ENCODE measurements around the gene MYOG. TPM values are rescaled to one million over a fixed set of nuclear protein-coding genes. Genes with fewer than 3 reads are reported as not detected.

The MYOG gene
- total RNA-seq, 3 donors from 2014 or later (not counting 1 experiment from before 2014, with no cell fraction given) = not detected

- Histone ChIP-seq H3K4me1 (ENCODE audit: control insufficient read depth, insufficient read depth, low read length) (no peaks in the 10 kb centered on the region), H3K27me3 (ENCODE audit: control insufficient read depth, insufficient read depth, low read length) (peaks cover 5% of the 10 kb centered on the region), H3K9me3 (ENCODE audit: control insufficient read depth, insufficient read depth, low read length) (no peaks in the 10 kb centered on the region), H3K36me3 (ENCODE audit: control insufficient read depth, insufficient read depth, low read length) (no peaks in the 10 kb centered on the region), H3K27ac (ENCODE audit: low read length) (no peak overlapping the region), H3K4me3 (ENCODE audit: low read length) (no peak overlapping the region)
- no peak for ATAC-seq
- Mint-ChIP-seq H3K27me3 (ENCODE audit: low read depth in 2 of 2) (peaks cover 25 to 29% of the 10 kb centered on the region in 2 donors), H3K36me3 (no peaks in the 10 kb centered on the region), H3K27ac (no peak overlapping the region), H3K4me3 (no peak overlapping the region), H3K4me1 (no peaks in the 10 kb centered on the region), H3K9me3 (no peaks in the 10 kb centered on the region)
- no peak for TF ChIP-seq CTCF (IDR thresholded peaks at IDR 0.05)
- intact Hi-C loops (cut with micrococcal nuclease) = no loop called here
- DNase-seq = no peak
- WGBS (ENCODE audit: insufficient coverage) = 84% methylated on average over 4 of the region's 4 CpGs
Observed at GRCh38 chr1:203113308-203113707, 27.5 kb upstream of the MYOG start.

DNA sequence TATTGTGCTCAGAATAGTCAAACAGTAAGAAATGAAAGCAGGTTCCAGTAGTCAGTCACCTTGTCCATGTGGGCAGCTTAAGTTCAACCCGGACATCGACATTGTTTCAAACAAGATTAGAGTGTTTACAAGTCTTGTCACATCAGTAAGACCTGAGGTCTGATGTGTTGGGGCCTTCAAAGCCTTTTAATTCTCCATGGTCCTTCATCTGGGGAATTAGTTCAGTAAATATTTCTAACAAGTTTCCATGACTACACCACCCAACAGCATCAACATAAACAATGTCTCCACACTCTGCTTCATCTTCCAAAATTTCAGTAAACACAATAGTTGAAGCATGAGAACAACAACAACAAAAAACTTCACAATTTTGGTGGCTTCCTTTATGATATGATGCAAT, 26.7 kb upstream of the MYOG start:
- Mint-ChIP-seq H3K36me3 (no peaks in the 10 kb centered on the region), H3K27ac (no peak overlapping the region), H3K27me3 (ENCODE audit: low read depth in 2 of 2) (peaks cover 26 to 28% of the 10 kb centered on the region in 2 donors), H3K4me3 (no peak overlapping the region), H3K9me3 (no peaks in the 10 kb centered on the region), H3K4me1 (no peaks in the 10 kb centered on the region)
- DNase-seq = no peak
- ATAC-seq = no peak
- no peak for TF ChIP-seq CTCF (IDR thresholded peaks at IDR 0.05)
- H3K27ac ChIP-seq (ENCODE audit: low read length) = no peak overlapping the region
- intact Hi-C loops (cut with micrococcal nuclease) = no loop called here
- H3K9me3 ChIP-seq (ENCODE audit: control insufficient read depth, insufficient read depth, low read length) = no peaks in the 10 kb centered on the region
- H3K36me3 ChIP-seq (ENCODE audit: control insufficient read depth, insufficient read depth, low read length) = no peaks in the 10 kb centered on the region
- H3K4me1 ChIP-seq (ENCODE audit: control insufficient read depth, insufficient read depth, low read length) = no peaks in the 10 kb centered on the region
- no peak overlapping the region for H3K4me3 ChIP-seq (ENCODE audit: low read length)
- WGBS (ENCODE audit: insufficient coverage) = 87% methylated on average over 2 of the region's 2 CpGs
- peaks cover 5% of the 10 kb centered on the region for H3K27me3 ChIP-seq (ENCODE audit: control insufficient read depth, insufficient read depth, low read length)

DNA sequence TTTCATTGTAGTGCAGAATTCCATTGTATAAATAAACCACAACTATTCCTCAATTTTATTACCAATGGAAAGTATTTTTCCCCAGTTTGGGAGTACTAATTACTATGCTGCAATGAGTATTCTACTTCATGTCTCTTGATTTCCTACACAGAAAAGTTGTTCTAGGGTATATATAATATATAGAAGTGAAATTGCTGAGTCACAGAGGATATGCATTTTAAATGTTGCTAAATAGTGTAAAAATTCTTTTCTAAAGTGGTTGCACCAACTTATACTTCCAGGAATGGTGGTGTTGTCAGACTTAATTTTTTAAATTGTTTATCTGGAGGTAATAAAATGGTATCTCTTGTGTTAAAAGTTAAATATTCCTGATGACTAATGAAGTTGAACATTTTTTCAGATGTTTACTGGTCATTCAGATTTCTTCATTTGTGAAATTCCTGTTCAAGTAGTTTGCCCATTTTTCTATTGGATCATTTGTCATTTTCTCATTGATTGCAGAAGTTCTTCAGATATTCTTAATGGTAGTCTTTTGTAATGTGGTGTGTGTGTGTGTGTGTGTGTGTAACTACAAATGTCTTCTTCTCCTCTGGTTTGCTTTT, 19.1 kb upstream of the MYOG start:
- ATAC-seq = no peak
- Mint-ChIP-seq H3K36me3 (peaks cover 7% of the 10 kb centered on the region), H3K27me3 (ENCODE audit: low read depth in 2 of 2) (peaks cover 25 to 53% of the 10 kb centered on the region in 2 donors), H3K9me3 (no peaks in the 10 kb centered on the region), H3K27ac (no peak overlapping the region), H3K4me1 (no peaks in the 10 kb centered on the region), H3K4me3 (no peak overlapping the region)
- no peak for DNase-seq
- Histone ChIP-seq H3K27me3 (ENCODE audit: control insufficient read depth, insufficient read depth, low read length) (peaks cover 3% of the 10 kb centered on the region), H3K4me3 (ENCODE audit: low read length) (no peak overlapping the region), H3K4me1 (ENCODE audit: control insufficient read depth, insufficient read depth, low read length) (no peaks in the 10 kb centered on the region), H3K9me3 (ENCODE audit: control insufficient read depth, insufficient read depth, low read length) (no peaks in the 10 kb centered on the region), H3K36me3 (ENCODE audit: control insufficient read depth, insufficient read depth, low read length) (no peaks in the 10 kb centered on the region), H3K27ac (ENCODE audit: low read length) (no peak overlapping the region)
- no peak for TF ChIP-seq CTCF (IDR thresholded peaks at IDR 0.05)
- intact Hi-C loops (cut with micrococcal nuclease) = no loop called here

DNA sequence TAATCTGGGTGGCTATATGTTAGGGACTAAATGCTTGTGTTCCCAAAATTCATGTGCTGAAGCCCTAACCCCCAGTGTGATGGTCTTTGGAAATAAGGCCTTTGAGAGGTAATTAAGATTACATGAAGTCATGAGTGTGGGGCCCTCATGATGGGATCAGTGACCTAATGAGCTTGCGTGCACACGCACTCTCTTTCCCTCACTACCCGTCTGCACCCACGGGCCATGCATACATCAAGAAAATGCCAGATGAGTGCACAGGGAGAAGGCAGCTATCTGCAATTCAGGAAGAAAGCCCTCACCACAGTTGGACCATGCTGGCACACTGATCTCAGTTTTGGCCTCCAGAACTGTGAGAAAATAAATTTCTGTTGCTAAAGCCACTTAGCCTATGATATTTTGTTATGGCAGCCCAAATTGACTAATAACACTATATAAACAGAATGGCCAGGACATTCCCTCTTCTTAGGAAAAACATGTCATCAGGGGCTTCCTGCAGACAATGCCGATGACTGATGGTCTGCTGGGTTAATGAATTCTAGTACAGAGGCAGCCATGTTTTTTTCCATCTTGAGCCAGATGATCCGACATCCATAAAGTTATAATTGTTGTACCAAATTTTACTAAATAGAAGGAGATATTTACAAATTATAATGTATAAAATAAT, 18.1 kb upstream of the MYOG start:
- Mint-ChIP-seq H3K27ac (no peak overlapping the region), H3K27me3 (ENCODE audit: low read depth in 2 of 2) (peaks cover 18 to 44% of the 10 kb centered on the region in 2 donors), H3K36me3 (peaks cover 7% of the 10 kb centered on the region), H3K4me3 (no peak overlapping the region), H3K9me3 (no peaks in the 10 kb centered on the region), H3K4me1 (no peaks in the 10 kb centered on the region)
- Histone ChIP-seq H3K4me1 (ENCODE audit: control insufficient read depth, insufficient read depth, low read length) (no peaks in the 10 kb centered on the region), H3K4me3 (ENCODE audit: low read length) (no peak overlapping the region), H3K9me3 (ENCODE audit: control insufficient read depth, insufficient read depth, low read length) (no peaks in the 10 kb centered on the region), H3K36me3 (ENCODE audit: control insufficient read depth, insufficient read depth, low read length) (no peaks in the 10 kb centered on the region), H3K27ac (ENCODE audit: low read length) (no peak overlapping the region), H3K27me3 (ENCODE audit: control insufficient read depth, insufficient read depth, low read length) (peaks cover 3% of the 10 kb centered on the region)
- WGBS (ENCODE audit: insufficient coverage) = 96% methylated on average over 5 of the region's 6 CpGs
- intact Hi-C loops (cut with micrococcal nuclease) = no loop called here
- TF ChIP-seq CTCF (IDR thresholded peaks at IDR 0.05) = no peak
- no peak for ATAC-seq
- no peak for DNase-seq

Measured in natural killer cell (primary cell).